Sigmoid colon (tissue), 7 donors: ENCODE data around the gene LRCH1. TPM values are rescaled to one million over a fixed set of nuclear protein-coding genes. Genes with fewer than 3 reads are reported as not detected.
"Not testable (repeated sequence)": the region's sequence is repeated elsewhere in the genome, so short reads cannot be mapped to it uniquely, and the experiment has no call there.

Experiments used
- DNase-seq: peaks from one replicate; pipeline ENCODE4 v3.0.0-alpha.2; 2019
- H3K27ac ChIP-seq, 4 donors: fragments of 200-600 bp; sonication (generic); one replicate each; pipeline ENCODE4 v1.5.1; 2016 to 2019; ENCODE audit warnings: mild to moderate bottlenecking in 1 of 4
- H3K27me3 ChIP-seq, 3 donors: fragments of 200-600 bp; sonication (generic); one replicate each; pipeline ENCODE4 v1.5.1; 2019; ENCODE audit warnings: mild to moderate bottlenecking in 1 of 3
- H3K36me3 ChIP-seq, 4 donors: fragments of 200-600 bp; sonication (generic); one replicate each; pipeline ENCODE4 v1.5.1; 2016 to 2019
- H3K4me1 ChIP-seq, 4 donors: fragments of 200-600 bp; sonication (generic); one replicate each; pipeline ENCODE4 v1.5.1; 2017 to 2019
- H3K4me3 ChIP-seq, 4 donors: fragments of 200-600 bp; sonication (generic); one replicate each; pipeline ENCODE4 v1.5.1; 2017 to 2019; ENCODE audit warnings: mild to moderate bottlenecking in 2 of 4, moderate library complexity in 1 of 4
- H3K9me3 ChIP-seq, 4 donors: fragments of 200-600 bp in 3 of 4; sonication (generic) in 3 of 4; one replicate each; pipeline versions ENCODE4 v1.5.1 to v1.6.1; 2013 to 2019
- EP300 ChIP-seq, 4 donors: sonication (generic); formaldehyde crosslinking; IDR thresholded peaks; one replicate each; pipeline ENCODE4 v1.6.1; 2017; ENCODE audit warnings: antibody characterized with exemption in 4 of 4
- POLR2A ChIP-seq, 2 donors: fragments of 450-650 bp; IDR thresholded peaks; one replicate each; pipeline ENCODE4 v1.6.1; 2016; ENCODE audit warnings: antibody characterized with exemption in 2 of 2, mild to moderate bottlenecking in 2 of 2, moderate library complexity in 2 of 2
- POLR2AphosphoS5 ChIP-seq, 4 donors: sonication (generic); formaldehyde crosslinking; IDR thresholded peaks; one replicate each; pipeline ENCODE4 v1.6.1; 2017; ENCODE audit warnings: antibody characterized with exemption in 4 of 4
- WGBS, 2 donors: extraction: QIAGEN DNeasy Blood & Tissue Kit; methylation state at CpG; one replicate each; pipeline ENCODE4 v1.1.7; 2013; 5-methylcytosine and 5-hydroxymethylcytosine counted together
- intact Hi-C: fragments of 100-400 bp; cut with DNase I; formaldehyde crosslinking; loops from one replicate; pipeline ENCODE4 v1.15.1; 2023
- polyA plus RNA-seq, 3 donors: library from polyadenylated mRNA; stranded (reverse); fragments of 200-250 nt; gene quantifications; one replicate each; pipeline ENCODE4 v1.2.3, GENCODE V29; 2013
- total RNA-seq, 4 donors: library from RNA; depleted of rRNA; stranded (reverse); fragments of >200 nt; gene quantifications; one replicate each; pipeline ENCODE4 v1.1.0, GENCODE V29; 2016
- TF ChIP-seq, protein P1 (sequence below), 4 experiments: fragments of 450-650 bp in 3 of 4; fragments of 200-600 bp in 1 of 4; IDR thresholded peaks; one replicate each; pipeline ENCODE4 v1.5.1; 2016 to 2019; ENCODE audit warnings: antibody characterized with exemption in 4 of 4, mild to moderate bottlenecking in 3 of 4, moderate library complexity in 2 of 4
- donor health status: healthy with polysubstance abuse.
- donor health status: Bipolar disorder and iron deficiency.
- donor health status: healthy.

Gene LRCH1
- total and polyA plus RNA-seq, 7 donors, result 4.2 to 54.0 (median 32.4) TPM

DNA sequence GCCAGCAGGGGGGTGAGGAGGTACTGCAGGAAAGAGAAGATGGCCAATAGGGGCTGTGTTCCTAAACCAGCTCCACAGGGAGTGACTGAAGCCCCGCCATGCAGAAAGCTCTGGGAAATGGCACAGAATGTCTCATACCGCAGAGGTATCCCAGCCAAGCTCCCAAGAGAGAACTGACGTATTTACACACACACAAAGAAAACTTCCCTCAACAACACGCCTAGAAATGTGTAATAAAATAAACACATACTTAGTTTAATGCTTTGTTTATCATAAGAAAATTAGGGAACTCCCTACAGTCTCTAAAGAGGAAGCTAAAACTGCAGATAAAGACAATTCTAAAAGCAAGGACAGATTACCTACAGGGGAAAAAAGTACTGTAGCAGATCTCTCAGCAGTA, 204.0 kb downstream of the LRCH1 start:
- Histone ChIP-seq H3K27ac (no peak overlapping the region), H3K9me3 (no peaks in the 10 kb centered on the region), H3K4me1 (no peaks in the 10 kb centered on the region), H3K27me3 (no peaks in the 10 kb centered on the region), H3K36me3 (peaks cover 0 to 7% (median 0%) of the 10 kb centered on the region in 4 donors), H3K4me3 (no peak overlapping the region)
- intact Hi-C loops, result no loop called here
- 15 to 43% methylated on average over 4 of the region's 4 CpGs for whole genome bisulfite sequencing, 2 donors
- DNase-seq, result no peak
- TF ChIP-seq POLR2AphosphoS5 (IDR thresholded peaks at IDR 0.05), result no peak
- no peak for TF ChIP-seq POLR2A (IDR thresholded peaks at IDR 0.05)
- no peak for TF ChIP-seq EP300 (IDR thresholded peaks at IDR 0.05)

DNA sequence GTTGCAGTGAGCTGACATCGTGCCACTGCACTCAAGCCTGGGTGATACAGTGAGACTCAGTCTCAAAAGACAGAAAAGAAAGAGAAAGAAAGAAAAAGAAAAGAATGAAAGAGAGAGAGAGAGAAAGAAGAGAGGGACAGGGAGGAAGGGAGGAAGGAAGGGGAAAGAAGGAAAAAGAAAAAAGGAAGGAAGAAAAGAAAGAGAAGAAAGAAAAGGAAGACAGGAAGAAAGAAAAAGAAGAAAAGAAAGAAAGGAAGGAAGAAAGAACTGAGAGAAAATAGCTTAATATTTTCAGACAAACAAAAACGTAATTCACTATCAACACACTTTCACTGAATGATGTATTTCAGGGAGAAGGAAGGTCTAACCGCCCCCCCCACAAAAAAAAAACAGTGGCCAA, 204.7 kb downstream of the LRCH1 start:
- Histone ChIP-seq H3K36me3 (peaks cover 0 to under 1% (median 0%) of the 10 kb centered on the region in 4 donors), H3K27me3 (no peaks in the 10 kb centered on the region), H3K9me3 (no peaks in the 10 kb centered on the region), H3K4me1 (no peaks in the 10 kb centered on the region), H3K27ac (no peak overlapping the region), H3K4me3 (no peak overlapping the region)
- WGBS, 2 donors, result 78 to 82% methylated on average over 3 of the region's 3 CpGs
- TF ChIP-seq EP300 (IDR thresholded peaks at IDR 0.05) (no peak), POLR2AphosphoS5 (IDR thresholded peaks at IDR 0.05) (no peak), POLR2A (IDR thresholded peaks at IDR 0.05) (no peak)
- TF ChIP-seq, protein P1, sequence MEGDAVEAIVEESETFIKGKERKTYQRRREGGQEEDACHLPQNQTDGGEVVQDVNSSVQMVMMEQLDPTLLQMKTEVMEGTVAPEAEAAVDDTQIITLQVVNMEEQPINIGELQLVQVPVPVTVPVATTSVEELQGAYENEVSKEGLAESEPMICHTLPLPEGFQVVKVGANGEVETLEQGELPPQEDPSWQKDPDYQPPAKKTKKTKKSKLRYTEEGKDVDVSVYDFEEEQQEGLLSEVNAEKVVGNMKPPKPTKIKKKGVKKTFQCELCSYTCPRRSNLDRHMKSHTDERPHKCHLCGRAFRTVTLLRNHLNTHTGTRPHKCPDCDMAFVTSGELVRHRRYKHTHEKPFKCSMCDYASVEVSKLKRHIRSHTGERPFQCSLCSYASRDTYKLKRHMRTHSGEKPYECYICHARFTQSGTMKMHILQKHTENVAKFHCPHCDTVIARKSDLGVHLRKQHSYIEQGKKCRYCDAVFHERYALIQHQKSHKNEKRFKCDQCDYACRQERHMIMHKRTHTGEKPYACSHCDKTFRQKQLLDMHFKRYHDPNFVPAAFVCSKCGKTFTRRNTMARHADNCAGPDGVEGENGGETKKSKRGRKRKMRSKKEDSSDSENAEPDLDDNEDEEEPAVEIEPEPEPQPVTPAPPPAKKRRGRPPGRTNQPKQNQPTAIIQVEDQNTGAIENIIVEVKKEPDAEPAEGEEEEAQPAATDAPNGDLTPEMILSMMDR (IDR thresholded peaks at IDR 0.05), result no peak
- intact Hi-C loops, result no loop called here
- DNase-seq, result no peak

DNA sequence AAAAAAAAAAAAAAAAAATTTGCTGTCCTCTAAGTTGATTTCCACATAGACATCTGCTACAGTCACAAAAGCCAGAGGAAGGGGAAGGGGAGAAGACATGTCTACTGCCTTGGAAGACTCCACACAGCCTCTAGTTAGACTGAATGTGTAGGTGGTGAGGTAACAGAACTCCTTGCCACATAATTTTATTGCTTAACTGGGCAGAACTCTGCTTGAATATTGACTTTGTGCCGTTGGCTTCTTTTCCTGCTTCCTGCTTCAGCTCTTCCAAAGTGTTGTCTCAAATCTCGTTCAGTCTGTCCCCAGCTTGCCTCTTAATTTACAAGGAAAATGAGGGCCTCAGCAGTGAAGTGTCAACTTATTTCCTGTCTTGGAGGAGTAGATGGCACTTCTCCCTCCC, 206.9 kb downstream of the LRCH1 start:
- no peaks in the 10 kb centered on the region for H3K9me3 ChIP-seq
- no peak overlapping the region for H3K4me3 ChIP-seq
- no peaks in the 10 kb centered on the region for H3K36me3 ChIP-seq
- WGBS, 2 donors, result 3 to 24% methylated on average over 2 of the region's 2 CpGs
- no peak for DNase-seq
- intact Hi-C loops, result no loop called here
- H3K4me1 ChIP-seq, result no peaks in the 10 kb centered on the region
- TF ChIP-seq, protein P1 (IDR thresholded peaks at IDR 0.05), result no peak
- TF ChIP-seq POLR2AphosphoS5 (IDR thresholded peaks at IDR 0.05), result no peak
- no peak for TF ChIP-seq EP300 (IDR thresholded peaks at IDR 0.05)
- TF ChIP-seq POLR2A (IDR thresholded peaks at IDR 0.05), result no peak
- no peaks in the 10 kb centered on the region for H3K27me3 ChIP-seq
- no peak overlapping the region for H3K27ac ChIP-seq

DNA sequence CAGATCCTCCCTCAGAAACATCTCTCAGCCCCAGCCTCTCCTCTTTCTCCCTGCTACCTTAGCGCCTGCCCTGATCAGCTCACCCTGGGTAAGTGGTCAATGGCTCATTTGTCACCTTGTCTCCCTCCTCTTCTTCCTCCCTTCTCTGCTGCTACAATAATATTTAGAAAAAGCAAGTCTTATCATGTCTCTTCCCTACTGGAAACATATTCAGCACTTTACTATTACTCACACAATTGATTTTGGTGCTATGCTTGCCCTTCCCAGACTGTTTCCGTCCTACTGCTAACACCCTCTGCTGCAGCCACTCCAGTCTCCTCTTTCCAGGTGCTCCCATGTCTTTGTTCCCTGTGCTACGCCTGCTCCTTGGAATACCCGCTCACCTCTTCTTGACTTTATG, 208.2 kb downstream of the LRCH1 start:
- intact Hi-C loops, result no loop called here
- Histone ChIP-seq H3K27ac (no peak overlapping the region), H3K4me1 (no peaks in the 10 kb centered on the region)

DNA sequence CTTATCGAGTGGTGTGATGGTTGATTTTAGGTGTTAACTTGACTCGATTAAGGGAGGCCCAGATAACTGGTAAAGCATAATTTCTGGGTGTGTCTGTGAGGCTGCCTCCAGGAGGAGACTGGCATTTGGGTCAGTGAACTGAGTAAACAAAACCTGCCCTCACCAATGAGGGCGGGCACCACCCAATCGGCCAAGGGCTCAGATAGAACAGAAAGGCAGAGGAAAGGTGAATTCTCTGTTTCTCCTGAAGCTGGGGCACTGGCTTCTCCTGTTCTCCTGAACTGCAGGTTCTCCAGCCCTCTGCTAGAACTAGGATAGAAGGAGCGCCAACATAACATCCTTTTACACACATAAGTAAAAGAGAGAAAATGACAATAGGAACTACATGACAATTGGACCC, 208.9 kb downstream of the LRCH1 start:
- Histone ChIP-seq H3K4me3 (no peak overlapping the region), H3K9me3 (no peaks in the 10 kb centered on the region), H3K27me3 (no peaks in the 10 kb centered on the region), H3K36me3 (no peaks in the 10 kb centered on the region), H3K27ac (no peak overlapping the region), H3K4me1 (no peaks in the 10 kb centered on the region)
- TF ChIP-seq POLR2A (IDR thresholded peaks at IDR 0.05) (no peak), POLR2AphosphoS5 (IDR thresholded peaks at IDR 0.05) (no peak), EP300 (IDR thresholded peaks at IDR 0.05) (no peak)
- TF ChIP-seq, protein P1 (IDR thresholded peaks at IDR 0.05), result no peak
- DNase-seq, result no peak
- intact Hi-C loops, result no loop called here
- 39 to 79% methylated on average over 5 of the region's 5 CpGs for WGBS, 2 donors

More for the DNA sequence above, 208.2 kb downstream of the LRCH1 start:
- no peak overlapping the region for H3K4me3 ChIP-seq
- no peak for DNase-seq
- WGBS, 2 donors, result 96 to 98% methylated on average over 4 of the region's 4 CpGs
- no peak for TF ChIP-seq POLR2A (IDR thresholded peaks at IDR 0.05)
- TF ChIP-seq POLR2AphosphoS5 (IDR thresholded peaks at IDR 0.05), result no peak
- TF ChIP-seq, protein P1 (IDR thresholded peaks at IDR 0.05), result no peak
- TF ChIP-seq EP300 (IDR thresholded peaks at IDR 0.05), result no peak
- H3K27me3 ChIP-seq, result no peaks in the 10 kb centered on the region
- H3K36me3 ChIP-seq, result no peaks in the 10 kb centered on the region
- H3K9me3 ChIP-seq, result no peaks in the 10 kb centered on the region

DNA sequence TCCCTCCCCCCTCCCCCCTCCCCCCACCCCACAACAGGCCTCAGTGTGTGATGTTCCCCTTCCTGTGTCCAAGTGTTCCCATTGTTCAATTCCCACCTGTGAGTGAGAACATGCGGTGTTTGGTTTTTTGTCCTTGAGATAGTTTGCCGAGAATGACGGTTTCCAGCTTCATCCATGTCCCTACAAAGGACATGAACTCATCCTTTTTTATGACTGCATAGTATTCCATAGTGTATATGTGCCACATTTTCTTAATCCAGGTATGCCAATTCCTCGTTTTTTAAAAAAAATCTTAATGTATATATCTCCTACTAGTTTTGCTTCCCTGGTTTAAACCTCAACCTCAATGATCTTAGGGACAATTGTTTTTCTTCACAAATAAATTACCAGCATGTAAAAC, 217.0 kb downstream of the LRCH1 start:
- intact Hi-C loops, H3K27me3 ChIP-seq, H3K4me3 ChIP-seq, H3K27ac ChIP-seq, H3K9me3 ChIP-seq, H3K4me1 ChIP-seq, DNase-seq: not testable (repeated sequence)
- H3K36me3 ChIP-seq, result peaks cover 0 to 57% (median 0%) of the 10 kb centered on the region in 4 donors
- WGBS, 2 donors, result 89 to 95% methylated on average over 3 to 4 of the region's 4 CpGs
